ENCODE measurements around the gene SHTN1. TPM values are rescaled to one million over a fixed set of nuclear protein-coding genes. Genes with fewer than 3 reads are reported as not detected.

SHTN1 gene
- total and polyA plus RNA-seq, 2 experiments from 2014 or later = 0.86 to 3.5 TPM

- no peak overlapping the region for H3K4me2 ChIP-seq (ENCODE audit: unreplicated experiment)
- H3K4me1 ChIP-seq (ENCODE audit: insufficient read depth) = peaks cover 4% of the 10 kb centered on the region; the same call in 1 of the 2 replicates
- H3F3A ChIP-seq (ENCODE audit: insufficient read depth) = no peaks in the 10 kb centered on the region
- in situ Hi-C loops (cut with MboI) = no loop called here
- no peaks in the 10 kb centered on the region for H3K36me3 ChIP-seq (ENCODE audit: low read depth)
- no peak overlapping the region for H3K27ac ChIP-seq
- DNase-seq = no peak
- no peaks in the 10 kb centered on the region for H3K27me3 ChIP-seq (replicated peaks; ENCODE audit: insufficient read depth)
- no peaks in the 10 kb centered on the region for H3K9me3 ChIP-seq (ENCODE audit: low read depth)
- no peaks in the 10 kb centered on the region for H4K20me1 ChIP-seq (ENCODE audit: insufficient read depth)
- TF ChIP-seq EZH2phosphoT487 (IDR thresholded peaks at IDR 0.05; ENCODE audit: insufficient read depth, low read depth) (no peak), EZH2 (IDR thresholded peaks at IDR 0.05; ENCODE audit: insufficient read depth, poor library complexity, severe bottlenecking) (no peak)
- 79% methylated on average over 10 of the region's 10 CpGs for WGBS, 2 experiments (ENCODE audit: low coverage in 1 of 2, low lambda C conversion rate in 2 of 2, missing lambda C conversion rate in 2 of 2)
- H3K4me3 ChIP-seq = no peak overlapping the region
- H2AFZ ChIP-seq = no peak overlapping the region
- H3K9ac ChIP-seq = no peak overlapping the region
- no peaks in the 10 kb centered on the region for H3K9me2 ChIP-seq (ENCODE audit: insufficient read depth)
- H3K79me2 ChIP-seq (ENCODE audit: insufficient read depth) = no peaks in the 10 kb centered on the region
Observed at GRCh38 chr10:116831790-116832189, 173.2 kb downstream of the SHTN1 start.

Small RNA genes lying within 50 kb of the gene (small RNA-seq; reads per million reads assigned to genes)
- gene AC012308.1 (ENCODE audit: low read depth, low replicate concordance) = not detected

Other genes with a start within 250 kb of the SHTN1 start
- gene ENO4, start 155.7 kb downstream of the SHTN1 start, total RNA-seq (2014; rRNA removed; shearing (Covaris generic)) = 0.11 and 0.51 TPM in 2 replicates
- 0.35 and 0.89 TPM in 2 replicates for gene ENO4, start 155.7 kb downstream of the SHTN1 start, polyA plus RNA-seq (2016; fragmentation: Nextera tagmentation; extraction: Ambion mirVana)
- gene VAX1, start 133.1 kb upstream of the SHTN1 start, total RNA-seq (2014; rRNA removed; shearing (Covaris generic)) = not detected in 2 replicates
- not detected in 2 replicates for gene VAX1, start 133.1 kb upstream of the SHTN1 start, polyA plus RNA-seq (2016; fragmentation: Nextera tagmentation; extraction: Ambion mirVana)
- not detected in 2 replicates for gene KCNK18, start 192.3 kb upstream of the SHTN1 start, total RNA-seq (2014; rRNA removed; shearing (Covaris generic))
- gene KCNK18, start 192.3 kb upstream of the SHTN1 start, polyA plus RNA-seq (2016; fragmentation: Nextera tagmentation; extraction: Ambion mirVana) = not detected in 2 replicates
- not detected in 2 replicates for gene SLC18A2, start 235.9 kb upstream of the SHTN1 start, total RNA-seq (2014; rRNA removed; shearing (Covaris generic))
- gene SLC18A2, start 235.9 kb upstream of the SHTN1 start, polyA plus RNA-seq (2016; fragmentation: Nextera tagmentation; extraction: Ambion mirVana) = 0.91 and 1.2 TPM in 2 replicates

All from GM23248 (cell line).